ENCODE data around the gene LHFPL2. TPM values are rescaled to one million over a fixed set of nuclear protein-coding genes. Genes with fewer than 3 reads are reported as not detected.

The LHFPL2 gene
- polyA plus RNA-seq, 3 donors: 3.7 to 11.6 (median 7.3) TPM

GRCh38 chr5:78567617-78568016 is 81.0 kb downstream of the LHFPL2 start:
- H3K36me3 Mint-ChIP-seq: no peaks in the 10 kb centered on the region
- Histone ChIP-seq H3K9ac (ENCODE audit: insufficient read depth, low read length, poor library complexity, severe bottlenecking) (no peak overlapping the region), H4K20me1 (ENCODE audit: insufficient read depth, low read length) (no peaks in the 10 kb centered on the region), H3K36me3 (replicated peaks in 1 of 2; ENCODE audit: control insufficient read depth in 1 of 2, insufficient read depth in 2 of 2, low read length in 2 of 2) (no peaks in the 10 kb centered on the region), H2AFZ (ENCODE audit: insufficient read depth, low read depth, low read length, poor library complexity, severe bottlenecking) (no peak overlapping the region), H3K4me2 (replicated peaks; ENCODE audit: extremely low read depth, low read length, poor library complexity, severe bottlenecking) (no peak overlapping the region), H3K4me3 (replicated peaks in 1 of 3; ENCODE audit: low read depth in 2 of 3, low read length in 3 of 3) (no peak overlapping the region), H3K27me3 (ENCODE audit: control insufficient read depth in 2 of 2, insufficient read depth in 2 of 2, low read length in 2 of 2) (no peaks in the 10 kb centered on the region), H3K79me2 (ENCODE audit: insufficient read depth, low read length) (no peaks in the 10 kb centered on the region), H3K9me3 (replicated peaks in 1 of 2; ENCODE audit: control insufficient read depth in 1 of 2, insufficient read depth in 1 of 2, low read length in 2 of 2) (no peaks in the 10 kb centered on the region), H3K4me1 (ENCODE audit: control insufficient read depth in 1 of 2, insufficient read depth in 2 of 2, low read length in 2 of 2) (peaks cover 3 to 15% of the 10 kb centered on the region in 2 donors), H3K27ac (ENCODE audit: low read depth in 1 of 2, low read length in 2 of 2) (no peak overlapping the region)
- H3K4me1 Mint-ChIP-seq: peaks cover 20% of the 10 kb centered on the region
- peaks cover 0 to 2% (median 0%) of the 10 kb centered on the region in 3 donors for H3K27me3 Mint-ChIP-seq (ENCODE audit: low read depth in 3 of 3)
- intact Hi-C loops (cut with micrococcal nuclease): no loop called here
- H3K9me3 Mint-ChIP-seq: peaks cover 0 to 2% (median 0%) of the 10 kb centered on the region in 7 donors
- DNase-seq: no peak
- no peak for TF ChIP-seq CTCF (IDR thresholded peaks at IDR 0.05)
- no CpG with 5 or more reads among the region's 3 CpGs for WGBS (ENCODE audit: insufficient coverage)
- no peak overlapping the region for H3K27ac Mint-ChIP-seq
- no peak overlapping the region for H3K4me3 Mint-ChIP-seq

- intact Hi-C loops (cut with micrococcal nuclease): no loop called here
- 83% methylated on average over 1 of the region's 7 CpGs for WGBS (ENCODE audit: insufficient coverage)
- Histone ChIP-seq H3K79me2 (ENCODE audit: insufficient read depth, low read length) (no peaks in the 10 kb centered on the region), H3K4me1 (ENCODE audit: control insufficient read depth in 1 of 2, insufficient read depth in 2 of 2, low read length in 2 of 2) (peaks cover 3 to 15% of the 10 kb centered on the region in 2 donors), H3K9ac (ENCODE audit: insufficient read depth, low read length, poor library complexity, severe bottlenecking) (no peak overlapping the region), H3K27ac (ENCODE audit: low read depth in 1 of 2, low read length in 2 of 2) (no peak overlapping the region), H3K36me3 (replicated peaks in 1 of 2; ENCODE audit: control insufficient read depth in 1 of 2, insufficient read depth in 2 of 2, low read length in 2 of 2) (no peaks in the 10 kb centered on the region), H2AFZ (ENCODE audit: insufficient read depth, low read depth, low read length, poor library complexity, severe bottlenecking) (no peak overlapping the region), H3K4me3 (replicated peaks in 1 of 3; ENCODE audit: low read depth in 2 of 3, low read length in 3 of 3) (no peak overlapping the region), H3K4me2 (replicated peaks; ENCODE audit: extremely low read depth, low read length, poor library complexity, severe bottlenecking) (no peak overlapping the region), H3K27me3 (ENCODE audit: control insufficient read depth in 2 of 2, insufficient read depth in 2 of 2, low read length in 2 of 2) (no peaks in the 10 kb centered on the region), H3K9me3 (replicated peaks in 1 of 2; ENCODE audit: control insufficient read depth in 1 of 2, insufficient read depth in 1 of 2, low read length in 2 of 2) (no peaks in the 10 kb centered on the region), H4K20me1 (ENCODE audit: insufficient read depth, low read length) (no peaks in the 10 kb centered on the region)
- Mint-ChIP-seq H3K27ac (peak overlapping the region in 4 of 7 donors; percentile 8 to 74 (median 46)), H3K27me3 (ENCODE audit: low read depth in 3 of 3) (peaks cover 1 to 2% (median 2%) of the 10 kb centered on the region in 3 donors), H3K36me3 (no peaks in the 10 kb centered on the region), H3K9me3 (peaks cover 0 to 2% (median 0%) of the 10 kb centered on the region in 7 donors), H3K4me1 (peaks cover 20% of the 10 kb centered on the region), H3K4me3 (no peak overlapping the region)
- peak in 2 of 3 donors; percentile 18 to 46 for DNase-seq
- no peak for TF ChIP-seq CTCF (IDR thresholded peaks at IDR 0.05)
These were observed 81.7 kb downstream of the LHFPL2 start for GRCh38 chr5:78566747-78567425.

Measured in CD14-positive monocyte (primary cell).